ENCODE measurements around the gene AKAP13. TPM values are rescaled to one million over a fixed set of nuclear protein-coding genes. Genes with fewer than 3 reads are reported as not detected.

AKAP13 gene
- total RNA-seq, 2 experiments from 2014 or later = 104 to 106 TPM

DNA sequence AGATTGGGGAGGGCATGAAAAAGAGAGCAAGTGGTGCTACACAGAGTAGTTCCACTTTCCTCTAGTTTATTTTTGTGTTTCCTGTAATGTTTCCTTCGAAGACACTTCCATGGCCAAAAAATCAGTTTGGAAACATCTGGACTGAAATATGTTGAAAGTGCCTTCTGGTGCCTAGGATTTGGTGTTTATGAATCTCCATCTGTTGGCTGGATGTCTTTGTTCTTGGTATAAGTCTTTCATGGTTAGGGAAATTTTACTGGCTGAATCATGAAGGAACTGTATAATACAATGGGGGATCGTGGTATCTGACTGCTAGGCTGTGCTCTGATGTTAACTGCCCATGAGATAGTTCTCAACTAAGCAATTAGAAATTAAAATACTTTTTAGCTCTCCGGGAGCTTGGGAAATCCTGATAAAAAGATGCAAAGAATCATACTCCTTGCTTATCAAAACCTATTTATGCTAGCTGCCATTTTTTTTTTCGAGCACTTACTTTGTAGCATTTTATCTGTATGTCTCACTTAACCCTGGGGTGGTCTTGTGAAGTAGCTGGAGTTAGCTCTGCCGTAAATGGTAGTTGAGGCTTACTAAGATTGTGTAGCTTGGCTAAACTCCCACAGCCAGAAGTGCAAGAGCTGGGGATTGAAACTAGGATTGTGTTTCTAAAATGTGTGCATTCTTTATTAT, 21.9 kb downstream of the AKAP13 start:
- POLR2A ChIA-PET = interaction anchor here (0.6 to 2.7 kb wide), 2 partner anchors 22 to 805 kb away, joined by 3 to 12 read pairs; partner anchors contain the start of gene AKAP13
- CTCF ChIA-PET = interaction anchor here (0.6 to 1.4 kb wide), 5 partner anchors 10 to 123 kb away, joined by 3 to 5 read pairs (median 3); no protein-coding TSS in a partner anchor

DNA sequence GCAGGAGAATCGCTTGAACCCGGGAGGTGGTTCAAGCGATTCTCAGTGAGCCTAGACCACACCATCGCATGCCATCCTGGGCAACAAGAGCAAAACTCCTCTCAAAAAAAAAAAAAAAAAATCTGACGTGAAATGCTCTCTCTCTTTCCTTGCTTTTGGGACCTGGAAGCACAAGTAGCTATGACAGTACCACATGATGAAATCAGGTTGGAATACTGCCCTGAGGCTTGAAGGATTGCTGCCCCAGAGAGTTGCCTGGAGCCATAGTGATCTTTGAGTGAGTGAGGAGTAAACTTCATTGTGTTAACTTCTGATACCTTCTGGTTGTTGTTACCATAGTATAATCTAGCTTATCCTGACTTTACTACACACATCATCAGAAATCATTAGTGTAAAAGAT, 23.3 kb downstream of the AKAP13 start:
- POLR2A ChIA-PET = no interaction called here
- CTCF ChIA-PET = interaction anchor here (2.0 kb wide), 1 partner anchor 73 kb away, joined by 9 read pairs; no protein-coding TSS in a partner anchor

- ChIA-PET POLR2A (interaction anchor here (1.1 kb wide), 1 partner anchor 24 kb away, joined by 3 read pairs; the partner anchor contains the start of gene AKAP13), CTCF (interaction anchor here (1.0 to 2.0 kb wide), 4 partner anchors 10 to 436 kb away, joined by 3 to 9 read pairs (median 3); no protein-coding TSS in a partner anchor)
Observed at GRCh38 chr15:85404176-85404917, 23.9 kb downstream of the AKAP13 start.

DNA sequence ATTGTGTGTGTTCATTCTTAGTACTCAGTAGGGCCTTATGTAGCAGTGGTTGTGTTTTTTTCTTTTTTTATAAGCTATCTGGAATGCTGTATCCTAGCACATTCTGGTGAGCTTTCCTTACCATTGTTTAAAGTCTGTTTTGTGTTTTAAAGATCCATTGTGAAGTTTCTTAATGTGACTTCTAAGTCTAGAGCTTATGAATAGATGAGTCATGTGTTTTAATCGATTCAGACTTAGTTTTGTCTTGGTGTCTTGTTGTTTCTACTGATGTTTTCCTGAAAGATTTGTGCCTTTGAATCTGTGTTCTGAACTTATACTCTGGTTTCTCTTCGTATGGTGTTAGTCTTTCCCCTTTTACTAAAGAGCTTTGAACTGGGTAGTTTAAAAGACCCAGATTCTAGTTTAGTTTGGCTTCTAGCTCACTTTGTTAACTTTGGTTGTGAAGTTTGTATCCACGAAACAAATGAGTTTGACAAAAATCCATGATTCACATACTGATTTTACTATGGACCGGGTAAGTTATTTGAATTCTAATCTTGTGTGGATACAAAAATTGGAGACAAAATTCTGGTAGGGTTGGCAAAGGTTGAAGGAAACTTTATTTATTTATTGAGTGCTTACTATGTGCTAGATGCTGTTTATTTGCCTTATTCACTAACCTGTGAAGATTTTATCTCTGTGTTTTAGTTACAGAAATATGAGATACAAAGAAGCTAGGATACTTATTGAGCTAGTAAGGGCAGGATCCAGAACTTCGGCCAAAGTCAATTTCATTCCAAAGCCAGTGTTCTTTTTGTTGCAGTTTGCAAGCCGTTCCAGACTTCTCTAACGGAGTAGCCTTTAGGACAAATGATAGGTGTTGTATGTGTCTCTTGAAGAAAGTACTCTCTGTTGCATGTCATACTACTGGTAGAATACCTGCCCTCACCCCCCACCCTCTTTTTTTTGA, 24.8 kb downstream of the AKAP13 start:
- ChIA-PET POLR2A (interaction anchor here (1.1 kb wide), 1 partner anchor 25 kb away, joined by 3 read pairs; the partner anchor contains the start of gene AKAP13), CTCF (interaction anchor here (0.6 to 2.0 kb wide), 5 partner anchors 9 to 435 kb away, joined by 3 to 9 read pairs (median 3); no protein-coding TSS in a partner anchor)

DNA sequence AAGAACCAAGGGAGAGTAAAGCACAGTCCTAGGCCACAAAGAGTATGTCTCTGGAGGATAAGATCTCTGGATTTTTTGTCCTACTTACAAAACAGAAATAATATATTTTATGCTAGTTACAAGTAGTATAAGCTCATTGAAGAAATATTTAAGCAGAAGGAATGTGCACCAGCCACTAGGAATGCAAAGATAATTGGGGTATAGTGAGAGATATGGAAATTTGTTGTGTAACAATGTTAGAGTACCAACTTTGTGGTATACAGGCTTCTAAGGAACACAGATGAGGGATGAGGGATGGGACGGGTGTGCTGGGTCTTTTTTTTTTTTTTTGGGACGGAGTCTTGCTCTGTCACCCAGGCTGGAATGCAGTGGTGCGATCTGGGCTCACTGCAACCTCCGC, 26.5 kb downstream of the AKAP13 start:
- ChIA-PET CTCF (interaction anchor here (0.7 to 1.3 kb wide), 4 partner anchors 10 to 179 kb away, joined by 3 to 4 read pairs (median 4); no protein-coding TSS in a partner anchor), POLR2A (interaction anchor here (0.6 to 0.7 kb wide), 2 partner anchors 26 to 74 kb away, joined by 4 to 9 read pairs; partner anchors contain the start of gene AKAP13)

DNA sequence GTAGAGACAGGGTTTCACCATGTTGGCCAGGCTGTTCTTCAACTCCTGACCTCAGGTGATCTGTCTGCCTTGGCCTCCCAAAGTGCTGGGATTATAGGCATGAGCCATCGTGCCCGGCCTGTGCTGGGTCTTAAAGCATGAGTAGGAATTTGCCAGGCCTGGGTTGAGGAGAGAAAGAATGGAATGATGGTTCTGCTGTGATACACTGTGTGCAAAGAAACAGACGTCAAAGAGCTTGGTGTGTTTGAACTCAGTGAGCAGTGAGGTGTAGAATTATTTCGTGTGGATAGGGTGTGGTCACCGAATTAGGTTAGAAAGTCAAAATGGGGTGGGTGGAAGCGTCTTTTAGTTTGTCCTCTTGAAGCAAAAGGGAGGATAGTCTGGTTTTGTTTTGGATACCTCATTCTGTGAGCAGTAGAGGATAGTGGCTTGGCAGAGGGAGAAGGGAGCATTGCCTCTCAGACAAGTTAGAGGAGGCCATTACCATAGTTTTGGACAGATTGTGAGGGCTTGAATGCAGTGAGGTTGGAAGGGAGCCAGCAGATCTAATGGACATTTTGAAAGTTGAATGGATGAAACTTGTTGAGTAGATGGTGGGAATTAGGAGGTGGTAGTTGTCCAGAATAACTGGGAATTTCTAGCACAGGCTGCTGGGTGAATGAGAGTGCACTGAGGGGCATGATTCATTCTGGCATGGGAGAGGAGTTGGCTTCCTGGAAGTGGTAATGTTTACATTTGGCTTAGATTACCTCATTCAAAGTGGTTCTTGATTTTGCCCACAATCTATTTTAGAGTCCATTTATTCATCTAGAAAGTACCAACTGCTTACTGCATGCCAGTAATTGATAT, 27.2 kb downstream of the AKAP13 start:
- POLR2A ChIA-PET = interaction anchor here (0.9 kb wide), 1 partner anchor 27 kb away, joined by 4 read pairs; the partner anchor contains the start of gene AKAP13
- CTCF ChIA-PET = interaction anchor here (1.3 to 1.5 kb wide), 2 partner anchors 10 to 92 kb away, joined by 3 to 4 read pairs; no protein-coding TSS in a partner anchor

DNA sequence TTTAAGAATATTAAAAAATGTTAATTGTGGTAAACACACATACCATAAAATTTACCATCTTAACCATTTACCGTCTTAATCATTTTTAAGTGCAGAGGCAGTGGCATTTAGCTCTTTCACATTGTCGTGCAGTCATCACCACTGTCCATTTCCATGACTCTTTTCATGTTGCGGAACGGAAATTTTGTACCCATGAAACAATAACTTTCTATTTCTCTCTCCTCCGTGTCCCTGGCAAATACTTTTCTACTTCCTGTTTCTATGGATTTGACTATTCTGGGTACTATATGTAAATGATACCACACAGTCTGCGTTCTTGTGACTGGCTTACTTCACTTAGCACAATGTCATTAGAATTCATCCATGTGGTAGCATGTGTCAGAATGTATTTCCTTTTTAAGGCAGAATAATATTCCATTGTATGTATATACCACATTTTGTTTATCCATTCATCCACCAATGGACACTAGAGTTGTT, 27.9 kb downstream of the AKAP13 start:
- CTCF ChIA-PET = interaction anchor here (1.5 kb wide), 1 partner anchor 92 kb away, joined by 3 read pairs; no protein-coding TSS in a partner anchor
- POLR2A ChIA-PET = interaction anchor here (0.9 kb wide), 1 partner anchor 28 kb away, joined by 4 read pairs; the partner anchor contains the start of gene AKAP13

- CTCF ChIA-PET = interaction anchor here (0.7 to 1.9 kb wide), 6 partner anchors 10 to 84 kb away, joined by 3 to 6 read pairs (median 4); no protein-coding TSS in a partner anchor
- POLR2A ChIA-PET = interaction anchor here (0.6 to 1.3 kb wide), 3 partner anchors 31 to 81 kb away, joined by 4 to 7 read pairs (median 5); partner anchors contain the start of gene AKAP13
Observed at GRCh38 chr15:85412066-85412465, 31.7 kb downstream of the AKAP13 start.

DNA sequence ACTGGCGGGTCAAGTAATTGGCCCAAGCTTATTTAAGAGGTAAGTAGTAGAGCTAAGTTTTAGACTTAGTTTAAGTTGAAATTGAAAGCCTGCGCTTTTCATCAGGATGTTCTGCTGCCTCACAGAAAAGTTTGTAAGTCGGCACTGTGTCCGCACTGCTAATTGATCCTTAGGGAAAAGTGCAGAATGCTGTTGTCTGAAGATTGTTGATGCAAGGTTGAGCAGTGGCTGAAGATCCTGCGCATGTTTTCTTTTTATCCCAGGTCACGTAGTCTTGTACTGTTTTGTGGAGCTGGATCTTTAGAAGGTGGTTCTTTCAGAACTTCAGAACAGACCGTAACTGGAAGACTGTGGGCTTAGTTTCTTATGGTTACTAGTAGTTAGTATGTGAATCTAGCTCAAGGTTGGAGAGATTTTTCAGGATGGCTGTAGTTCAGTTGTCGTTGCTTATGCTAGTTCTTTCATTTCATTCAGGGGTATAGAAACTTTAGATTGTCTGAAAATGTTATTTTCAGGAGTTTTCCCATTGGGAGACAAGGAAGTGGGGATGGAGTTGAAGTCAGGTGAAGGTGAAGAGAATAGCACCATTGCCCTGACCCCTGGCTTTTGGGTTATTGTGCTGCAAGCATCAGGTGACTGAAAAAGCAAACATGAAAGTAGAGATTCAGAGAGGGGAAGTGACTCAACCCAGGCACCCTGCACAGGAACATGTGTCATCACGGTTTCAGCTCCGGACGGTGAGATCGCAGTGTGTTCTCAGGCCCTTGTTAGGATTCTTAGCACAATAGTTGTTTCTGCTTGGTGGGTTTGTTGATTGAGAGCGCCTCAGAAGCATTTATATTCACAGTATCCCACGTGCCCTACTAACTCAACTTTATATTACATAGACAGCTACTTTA, 32.8 kb downstream of the AKAP13 start:
- ChIA-PET CTCF (interaction anchor here (0.5 to 5.0 kb wide), 13 partner anchors 8 to 319 kb away, joined by 3 to 32 read pairs (median 3); no protein-coding TSS in a partner anchor), POLR2A (interaction anchor here (0.8 to 1.3 kb wide), 5 partner anchors 30 to 117 kb away, joined by 3 to 5 read pairs (median 4); partner anchors contain the start of gene AKAP13)

- CTCF ChIA-PET = interaction anchor here (0.5 to 5.0 kb wide), 8 partner anchors 9 to 318 kb away, joined by 3 to 32 read pairs (median 3); no protein-coding TSS in a partner anchor
- POLR2A ChIA-PET = interaction anchor here (0.7 to 1.2 kb wide), 5 partner anchors 29 to 118 kb away, joined by 3 to 5 read pairs (median 3); partner anchors contain the start of gene AKAP13
Observed at GRCh38 chr15:85414037-85414436, 33.6 kb downstream of the AKAP13 start.

GRCh38 chr15:85414495-85414894, 34.1 kb downstream of the AKAP13 start:
- CTCF ChIA-PET = interaction anchor here (0.8 to 5.0 kb wide), 7 partner anchors 10 to 117 kb away, joined by 3 to 32 read pairs (median 3); partner anchors contain the start of gene AKAP13

GRCh38 chr15:85414991-85415390, 34.6 kb downstream of the AKAP13 start:
- ChIA-PET POLR2A (interaction anchor here (0.6 to 0.8 kb wide), 2 partner anchors 35 to 370 kb away, joined by 3 read pairs; partner anchors contain the start of gene AKAP13), CTCF (interaction anchor here (1.1 to 5.0 kb wide), 5 partner anchors 35 to 141 kb away, joined by 3 to 32 read pairs (median 5); partner anchors contain the start of gene AKAP13)

More at GRCh38 chr15:85414495-85414894, 34.1 kb downstream of the AKAP13 start:
- POLR2A ChIA-PET = interaction anchor here (0.6 to 1.2 kb wide), 5 partner anchors 29 to 371 kb away, joined by 3 to 5 read pairs (median 3); partner anchors contain the start of gene AKAP13

- ChIA-PET POLR2A (no interaction called here), CTCF (interaction anchor here (1.1 to 5.0 kb wide), 4 partner anchors 36 to 140 kb away, joined by 3 to 32 read pairs (median 4); partner anchors contain the start of gene AKAP13)
Observed at GRCh38 chr15:85415783-85416182, 35.4 kb downstream of the AKAP13 start.

DNA sequence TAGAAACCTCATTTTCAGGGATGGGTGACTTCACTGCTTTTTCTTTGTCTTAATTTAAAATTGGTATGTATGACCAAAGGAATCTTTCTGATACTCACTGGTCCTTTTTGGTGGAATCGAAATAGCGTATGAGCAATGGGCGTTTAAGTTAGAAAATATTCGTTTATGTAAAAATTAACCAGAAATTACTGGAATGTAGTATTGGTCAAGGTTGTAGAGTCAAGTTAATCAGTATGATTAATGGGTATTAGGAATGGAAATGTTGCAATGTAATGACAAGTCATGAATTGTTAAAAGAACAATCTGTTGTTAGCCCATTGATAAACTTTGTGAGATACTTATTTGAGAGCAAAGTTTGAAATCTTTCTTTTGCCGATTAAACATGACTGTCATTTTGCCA, 36.9 kb downstream of the AKAP13 start:
- ChIA-PET POLR2A (no interaction called here), CTCF (interaction anchor here (1.0 to 5.0 kb wide), 2 partner anchors 87 to 120 kb away, joined by 3 to 32 read pairs; no protein-coding TSS in a partner anchor)

DNA sequence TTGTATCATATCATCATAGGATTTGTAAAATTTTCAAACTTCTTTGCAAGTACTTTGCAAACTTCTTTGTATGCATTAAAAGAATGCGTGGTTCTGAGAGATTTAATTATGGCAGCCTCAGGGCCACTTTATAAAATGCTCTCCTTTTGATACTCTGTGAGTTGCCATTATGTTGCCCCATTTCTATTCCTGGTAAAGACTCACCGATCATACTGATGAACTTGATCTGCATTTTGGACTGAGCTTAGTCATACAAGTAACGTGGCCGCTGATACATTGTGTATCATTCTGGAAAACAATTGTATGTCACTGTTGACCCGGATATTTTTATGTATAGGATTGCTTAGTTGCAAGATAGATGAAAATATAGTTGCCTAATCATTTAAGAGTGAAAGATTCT, 38.8 kb downstream of the AKAP13 start:
- ChIA-PET POLR2A (no interaction called here), CTCF (no interaction called here)

Data from activated CD8-positive, alpha-beta memory T cell treated with anti-CD3 and anti-CD28 coated beads for 36 hours (primary cell).